ENCODE data around the gene TIRAP.

TIRAP gene

DNA sequence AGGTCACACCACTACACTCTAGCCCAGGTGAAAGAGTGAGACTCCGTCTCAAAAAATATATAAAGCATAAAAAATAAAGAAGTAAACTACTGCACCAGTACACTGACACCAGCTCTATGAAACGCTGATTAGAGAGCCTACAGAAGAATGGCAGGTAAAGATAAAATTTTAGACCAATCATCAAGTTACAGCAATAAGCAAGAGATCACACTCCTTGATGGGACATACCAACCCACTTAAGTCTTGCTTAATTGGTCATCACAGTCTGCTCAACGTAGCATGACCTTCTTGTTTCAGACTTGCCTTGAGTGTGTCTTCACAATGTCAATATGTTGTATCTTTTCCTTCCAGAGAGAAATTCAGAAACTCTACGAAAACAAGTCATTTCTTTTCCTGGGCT, 26.7 kb upstream of the TIRAP start:
- H3K27ac Mint-ChIP-seq, result no peak overlapping the region
- H3K4me3 Mint-ChIP-seq, result no peak overlapping the region
- no peaks in the 10 kb centered on the region for H3K27me3 Mint-ChIP-seq (ENCODE audit: low read depth, poor library complexity)
- H3K9me3 Mint-ChIP-seq, result no peaks in the 10 kb centered on the region
- H3K36me3 Mint-ChIP-seq (ENCODE audit: low read depth), result peaks cover 43% of the 10 kb centered on the region
- TF ChIP-seq, protein P1, sequence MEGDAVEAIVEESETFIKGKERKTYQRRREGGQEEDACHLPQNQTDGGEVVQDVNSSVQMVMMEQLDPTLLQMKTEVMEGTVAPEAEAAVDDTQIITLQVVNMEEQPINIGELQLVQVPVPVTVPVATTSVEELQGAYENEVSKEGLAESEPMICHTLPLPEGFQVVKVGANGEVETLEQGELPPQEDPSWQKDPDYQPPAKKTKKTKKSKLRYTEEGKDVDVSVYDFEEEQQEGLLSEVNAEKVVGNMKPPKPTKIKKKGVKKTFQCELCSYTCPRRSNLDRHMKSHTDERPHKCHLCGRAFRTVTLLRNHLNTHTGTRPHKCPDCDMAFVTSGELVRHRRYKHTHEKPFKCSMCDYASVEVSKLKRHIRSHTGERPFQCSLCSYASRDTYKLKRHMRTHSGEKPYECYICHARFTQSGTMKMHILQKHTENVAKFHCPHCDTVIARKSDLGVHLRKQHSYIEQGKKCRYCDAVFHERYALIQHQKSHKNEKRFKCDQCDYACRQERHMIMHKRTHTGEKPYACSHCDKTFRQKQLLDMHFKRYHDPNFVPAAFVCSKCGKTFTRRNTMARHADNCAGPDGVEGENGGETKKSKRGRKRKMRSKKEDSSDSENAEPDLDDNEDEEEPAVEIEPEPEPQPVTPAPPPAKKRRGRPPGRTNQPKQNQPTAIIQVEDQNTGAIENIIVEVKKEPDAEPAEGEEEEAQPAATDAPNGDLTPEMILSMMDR (IDR thresholded peaks at IDR 0.05), result no peak
- no peaks in the 10 kb centered on the region for H3K4me1 Mint-ChIP-seq
- no peak for DNase-seq

DNA sequence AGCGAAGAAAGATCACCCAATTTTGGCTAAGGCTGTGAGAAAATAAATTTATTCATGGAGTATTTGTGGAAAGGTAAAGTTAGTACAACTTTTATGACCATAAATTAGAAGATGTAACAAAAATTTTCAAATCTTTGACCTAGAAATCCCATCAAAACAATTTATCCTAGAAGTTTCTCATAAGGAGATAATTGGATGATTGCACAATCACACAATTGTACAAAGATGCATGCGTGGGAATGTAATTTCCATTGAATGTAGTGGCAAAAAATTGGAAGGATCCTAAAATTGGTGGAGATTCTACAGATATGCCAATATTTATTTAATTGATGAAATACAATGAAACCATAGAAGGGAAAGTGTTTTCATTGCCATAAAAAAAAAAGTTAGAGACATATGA, 25.7 kb upstream of the TIRAP start:
- Mint-ChIP-seq H3K4me3 (no peak overlapping the region), H3K27ac (no peak overlapping the region), H3K4me1 (no peaks in the 10 kb centered on the region), H3K36me3 (ENCODE audit: low read depth) (peaks cover 40% of the 10 kb centered on the region), H3K9me3 (no peaks in the 10 kb centered on the region), H3K27me3 (ENCODE audit: low read depth, poor library complexity) (no peaks in the 10 kb centered on the region)
- no peak for DNase-seq
- TF ChIP-seq, protein P1 (IDR thresholded peaks at IDR 0.05), result no peak

DNA sequence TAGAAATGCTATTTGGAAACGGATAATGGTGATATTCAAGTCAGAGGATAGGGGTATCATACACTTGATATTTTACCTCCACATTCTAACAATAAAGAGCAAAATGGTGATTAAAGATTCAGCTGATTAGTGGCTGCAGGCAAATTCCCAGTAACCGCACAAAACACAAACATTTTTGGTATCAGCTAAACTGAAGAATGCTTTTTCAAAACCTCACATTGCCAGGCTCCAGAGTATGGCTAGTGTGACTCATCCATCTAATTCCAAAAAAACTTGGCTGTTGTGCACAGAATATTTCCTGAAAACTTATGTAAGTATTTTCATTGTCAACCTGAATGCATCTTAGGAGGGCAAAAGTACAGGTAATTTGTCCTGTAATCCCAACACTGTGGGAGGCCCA, 25.1 kb upstream of the TIRAP start:
- Mint-ChIP-seq H3K27ac (no peak overlapping the region), H3K4me3 (no peak overlapping the region), H3K9me3 (no peaks in the 10 kb centered on the region), H3K36me3 (ENCODE audit: low read depth) (peaks cover 43% of the 10 kb centered on the region), H3K27me3 (ENCODE audit: low read depth, poor library complexity) (no peaks in the 10 kb centered on the region), H3K4me1 (no peaks in the 10 kb centered on the region)
- DNase-seq, result no peak
- TF ChIP-seq, protein P1 (IDR thresholded peaks at IDR 0.05), result no peak

DNA sequence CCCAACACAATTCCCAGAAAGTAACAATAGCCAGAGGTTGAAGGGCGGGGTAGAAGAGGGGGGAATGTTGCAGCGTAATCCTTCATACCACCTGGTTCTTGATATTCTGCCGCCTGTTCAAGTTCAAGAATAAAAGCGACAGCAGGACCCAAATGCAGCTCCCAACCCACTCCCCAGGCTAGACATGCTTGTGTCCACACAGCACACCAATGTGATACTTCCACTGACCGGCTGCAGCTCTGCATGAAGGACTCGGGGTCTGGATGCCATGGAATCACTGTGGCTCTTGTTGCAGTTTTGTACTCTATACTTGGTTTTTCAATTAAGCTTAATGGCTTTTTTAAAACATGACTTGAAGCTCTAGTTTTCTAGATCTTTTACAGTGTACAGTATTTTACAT, 20.7 kb upstream of the TIRAP start:
- no peak overlapping the region for H3K4me3 Mint-ChIP-seq
- H3K36me3 Mint-ChIP-seq (ENCODE audit: low read depth), result peaks cover 72% of the 10 kb centered on the region

DNA sequence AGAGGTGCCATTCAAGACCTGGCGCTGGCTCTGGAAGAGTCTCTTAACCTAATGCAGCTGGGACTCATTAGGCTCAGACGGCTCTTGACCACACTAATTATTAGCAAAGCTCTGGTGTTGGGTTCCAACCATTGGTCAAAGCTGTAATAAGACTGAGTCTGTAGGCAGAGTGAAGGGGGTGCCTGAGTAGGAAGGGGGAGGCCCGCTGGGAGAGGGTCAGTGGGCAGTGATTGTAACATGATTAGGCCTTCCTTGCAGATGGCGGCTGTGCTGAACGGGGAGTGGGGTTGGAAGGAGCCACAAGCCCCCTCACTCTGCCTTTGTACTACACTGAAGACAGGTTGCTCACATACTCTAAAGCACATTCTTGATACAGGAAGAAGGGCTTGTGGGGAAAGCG, 19.4 kb upstream of the TIRAP start:
- Mint-ChIP-seq H3K9me3 (no peaks in the 10 kb centered on the region), H3K4me1 (peaks cover 14% of the 10 kb centered on the region), H3K27ac (no peak overlapping the region), H3K27me3 (ENCODE audit: low read depth, poor library complexity) (no peaks in the 10 kb centered on the region), H3K36me3 (ENCODE audit: low read depth) (peaks cover 68% of the 10 kb centered on the region), H3K4me3 (no peak overlapping the region)
- no peak for DNase-seq
- TF ChIP-seq, protein P1 (IDR thresholded peaks at IDR 0.05), result no peak

More for the DNA sequence above, 20.7 kb upstream of the TIRAP start:
- TF ChIP-seq, protein P1 (IDR thresholded peaks at IDR 0.05), result no peak
- peaks cover 6% of the 10 kb centered on the region for H3K4me1 Mint-ChIP-seq
- no peak for DNase-seq
- H3K27me3 Mint-ChIP-seq (ENCODE audit: low read depth, poor library complexity), result no peaks in the 10 kb centered on the region
- no peak overlapping the region for H3K27ac Mint-ChIP-seq
- no peaks in the 10 kb centered on the region for H3K9me3 Mint-ChIP-seq

DNA sequence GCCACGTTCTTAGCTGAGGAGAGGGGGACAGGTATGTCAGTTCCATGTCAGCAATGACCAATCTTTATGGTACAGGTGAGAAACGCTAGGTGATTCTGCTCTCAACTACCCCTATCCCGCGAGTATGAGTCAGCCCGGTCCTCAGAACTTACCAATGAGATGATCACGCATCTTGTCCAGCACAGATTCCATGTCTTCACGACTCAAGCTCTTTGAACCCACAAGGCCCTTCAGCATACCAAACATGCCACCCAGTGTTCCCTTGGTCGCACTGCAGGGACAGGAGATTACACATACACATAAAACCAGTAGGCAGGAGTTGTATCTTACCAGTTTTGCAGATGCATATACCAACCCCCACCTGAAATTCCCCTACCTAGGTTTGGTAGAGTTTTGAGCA, 17.1 kb upstream of the TIRAP start:
- no peak for DNase-seq
- Mint-ChIP-seq H3K4me1 (peaks cover 31% of the 10 kb centered on the region), H3K27me3 (ENCODE audit: low read depth, poor library complexity) (no peaks in the 10 kb centered on the region), H3K36me3 (ENCODE audit: low read depth) (peaks cover 55% of the 10 kb centered on the region), H3K9me3 (no peaks in the 10 kb centered on the region), H3K27ac (no peak overlapping the region), H3K4me3 (no peak overlapping the region)
- TF ChIP-seq, protein P1 (IDR thresholded peaks at IDR 0.05), result no peak
